ENCODE data around the gene CDH22.

CDH22 gene, protein sequence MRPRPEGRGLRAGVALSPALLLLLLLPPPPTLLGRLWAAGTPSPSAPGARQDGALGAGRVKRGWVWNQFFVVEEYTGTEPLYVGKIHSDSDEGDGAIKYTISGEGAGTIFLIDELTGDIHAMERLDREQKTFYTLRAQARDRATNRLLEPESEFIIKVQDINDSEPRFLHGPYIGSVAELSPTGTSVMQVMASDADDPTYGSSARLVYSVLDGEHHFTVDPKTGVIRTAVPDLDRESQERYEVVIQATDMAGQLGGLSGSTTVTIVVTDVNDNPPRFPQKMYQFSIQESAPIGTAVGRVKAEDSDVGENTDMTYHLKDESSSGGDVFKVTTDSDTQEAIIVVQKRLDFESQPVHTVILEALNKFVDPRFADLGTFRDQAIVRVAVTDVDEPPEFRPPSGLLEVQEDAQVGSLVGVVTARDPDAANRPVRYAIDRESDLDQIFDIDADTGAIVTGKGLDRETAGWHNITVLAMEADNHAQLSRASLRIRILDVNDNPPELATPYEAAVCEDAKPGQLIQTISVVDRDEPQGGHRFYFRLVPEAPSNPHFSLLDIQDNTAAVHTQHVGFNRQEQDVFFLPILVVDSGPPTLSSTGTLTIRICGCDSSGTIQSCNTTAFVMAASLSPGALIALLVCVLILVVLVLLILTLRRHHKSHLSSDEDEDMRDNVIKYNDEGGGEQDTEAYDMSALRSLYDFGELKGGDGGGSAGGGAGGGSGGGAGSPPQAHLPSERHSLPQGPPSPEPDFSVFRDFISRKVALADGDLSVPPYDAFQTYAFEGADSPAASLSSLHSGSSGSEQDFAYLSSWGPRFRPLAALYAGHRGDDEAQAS

DNA sequence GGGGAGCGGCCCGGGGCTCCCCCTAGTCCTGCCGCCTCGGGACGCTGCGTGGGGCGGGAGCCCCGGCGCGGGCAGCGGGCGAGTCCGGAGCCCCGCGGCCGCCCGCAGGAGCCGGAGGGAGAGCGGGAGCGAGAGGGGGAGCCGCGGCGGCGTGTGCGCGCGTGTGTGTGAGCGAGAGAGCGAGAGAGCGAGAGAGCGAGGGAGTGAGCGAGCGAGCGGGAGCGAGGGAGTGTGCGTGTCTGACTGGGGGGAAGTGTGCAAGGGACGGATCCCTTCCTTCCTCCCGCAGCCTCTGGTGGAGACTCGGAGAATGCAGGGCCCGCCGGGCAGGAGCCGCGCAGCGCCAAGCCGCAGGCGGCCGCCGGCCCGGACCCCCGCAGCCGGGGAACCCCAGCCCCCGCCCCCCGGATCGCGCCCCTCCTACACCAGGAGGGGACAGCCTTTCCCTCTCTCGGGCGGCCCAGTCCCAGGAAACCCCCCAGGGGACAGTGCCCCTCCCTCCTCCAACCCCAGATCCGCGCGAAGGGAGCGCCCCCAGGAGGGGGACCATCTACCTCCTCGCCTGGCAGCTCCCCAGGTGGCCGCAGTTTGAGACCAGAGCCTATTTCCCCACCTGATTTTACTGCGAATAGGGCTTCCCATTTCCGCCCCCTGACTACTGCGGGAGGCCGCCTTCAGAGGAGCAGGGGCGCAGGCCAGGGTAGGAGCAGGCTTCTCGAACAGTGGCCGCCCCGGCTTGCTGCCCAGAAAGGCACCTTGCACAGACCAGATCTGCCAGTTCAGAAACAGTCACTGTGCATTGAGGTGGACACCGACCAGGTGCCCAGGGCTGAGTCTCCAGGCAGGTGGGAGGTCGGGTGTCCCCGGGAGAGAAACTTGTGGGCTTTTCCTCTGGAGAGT lies at the start of gene CDH22:
TSS of gene CDH22 (minus strand) at position 241 of the 900 bp plus-strand sequence. CDS start 57,204 bp downstream, outside the sequence.
- peak; percentile 40 to 46 for DNase-seq

DNA sequence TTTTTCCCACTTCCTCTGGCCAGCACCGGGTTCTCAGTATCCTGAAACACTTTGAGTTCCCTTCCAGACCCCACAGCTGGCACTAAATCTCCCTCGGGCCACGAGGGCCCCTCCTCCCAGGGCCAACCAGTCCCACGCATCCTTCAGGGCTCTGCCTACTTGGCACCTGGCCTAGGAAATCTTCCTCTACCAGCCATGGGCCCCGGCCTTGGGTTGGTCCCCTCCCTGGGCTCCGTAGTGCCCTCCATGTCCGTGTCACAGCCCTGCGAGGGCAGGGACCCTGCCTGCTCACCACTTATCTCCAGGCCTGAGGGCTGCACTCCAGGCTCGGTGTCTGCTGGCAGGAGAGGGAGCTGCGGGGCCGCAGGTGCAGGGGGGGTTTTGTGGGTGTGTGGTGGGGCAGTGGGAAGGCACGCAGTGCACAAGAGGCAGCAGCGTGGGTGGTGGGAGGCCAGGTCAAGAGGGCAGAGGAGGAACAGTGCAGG lies 48.8 kb upstream of the CDH22 start:
- no peak for DNase-seq

DNA sequence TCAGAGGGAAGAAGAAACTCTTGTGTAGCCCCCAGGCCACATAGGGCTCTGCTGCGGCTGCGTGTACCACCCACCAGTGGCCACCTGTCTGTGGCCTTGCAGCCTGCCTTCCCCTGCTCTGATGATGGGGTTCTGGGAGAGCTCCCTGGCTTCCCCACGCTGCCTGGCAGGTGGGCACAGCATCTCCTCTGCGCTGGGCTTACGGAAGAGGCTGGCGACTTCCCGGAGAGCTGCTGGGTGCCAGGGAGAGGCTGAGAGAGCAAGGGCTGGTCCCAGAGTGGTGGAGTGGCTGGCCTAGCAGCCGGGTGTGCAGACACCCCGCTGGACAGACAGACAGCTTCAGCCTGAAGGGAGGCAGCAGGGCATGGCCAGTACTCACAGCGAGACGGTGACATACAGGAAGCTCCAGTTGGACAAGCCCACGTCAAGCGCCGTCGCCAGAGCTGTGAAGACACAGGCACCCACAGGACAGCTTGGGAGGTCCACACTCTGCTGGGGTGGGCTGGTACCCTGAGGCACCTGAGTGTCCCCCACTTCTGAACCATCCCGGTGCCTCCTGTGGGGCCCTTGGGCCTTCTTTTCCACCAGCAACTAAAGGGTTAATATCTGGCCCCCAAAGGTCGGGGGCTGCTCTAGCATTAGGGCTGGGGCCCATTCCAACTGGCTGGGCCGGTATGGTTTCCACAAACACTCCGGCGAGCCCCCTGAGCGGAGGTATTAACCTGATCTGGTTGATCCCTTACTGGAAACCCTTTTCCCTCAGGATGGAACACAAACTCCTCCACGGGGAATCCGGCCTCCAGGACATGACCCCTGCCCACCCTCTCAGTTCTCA lies 48.1 kb upstream of the CDH22 start:
- DNase-seq, result no peak

DNA sequence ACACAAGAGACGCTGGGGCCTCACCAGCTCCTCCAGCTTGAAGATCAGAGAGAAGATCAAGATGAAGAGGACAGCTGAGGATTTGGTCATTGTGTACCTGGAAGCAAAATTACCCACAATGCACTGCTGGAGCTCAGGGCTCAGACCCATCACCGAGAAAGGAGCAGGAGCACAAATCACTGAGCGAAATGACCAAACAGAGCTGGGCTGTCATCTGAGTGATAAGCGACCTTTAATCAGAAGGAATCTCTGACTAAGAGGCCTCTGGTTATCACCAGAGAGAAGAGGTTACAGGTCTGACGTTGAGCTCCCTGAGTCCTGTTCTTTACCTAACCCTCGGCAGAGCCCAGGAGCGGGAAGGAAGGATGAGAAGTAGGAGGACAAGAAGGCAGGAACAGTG lies 47.5 kb upstream of the CDH22 start:
- no peak for DNase-seq

DNA sequence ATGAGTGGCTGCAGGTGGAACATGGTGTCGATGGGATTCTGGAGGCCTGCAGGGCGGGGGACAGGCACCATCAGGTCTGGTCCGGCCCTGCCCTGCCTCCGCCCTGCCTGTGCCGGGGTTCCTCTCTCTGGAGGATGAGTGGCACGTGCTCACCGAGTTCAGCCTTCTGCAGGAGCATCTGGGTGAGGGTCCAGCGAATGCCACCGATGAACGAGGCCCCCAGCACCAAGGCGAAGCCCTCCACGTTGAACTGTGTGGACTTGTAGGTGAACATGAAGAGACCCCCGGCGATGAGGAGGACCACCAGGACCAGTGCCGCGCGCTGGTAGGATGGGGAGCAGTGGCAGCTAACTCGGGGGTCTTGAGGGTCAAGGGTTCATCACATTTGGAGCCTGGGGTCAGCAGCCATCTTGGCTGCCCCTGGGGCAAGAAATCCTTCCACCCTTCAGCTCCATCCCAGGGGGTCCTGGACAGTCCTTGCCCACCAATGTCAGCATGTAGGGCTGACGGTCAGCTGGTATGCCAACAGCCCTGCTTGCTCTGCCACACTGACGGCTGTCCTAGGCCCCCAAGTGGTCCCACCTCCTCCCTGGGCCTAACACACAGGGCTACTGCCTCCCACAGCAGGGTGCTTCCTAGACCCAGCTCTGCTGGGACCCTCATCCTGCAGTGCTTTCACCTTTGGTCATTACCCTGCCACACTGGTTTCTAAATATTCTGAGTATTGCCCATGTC lies 46.8 kb upstream of the CDH22 start:
- DNase-seq, result no peak

DNA sequence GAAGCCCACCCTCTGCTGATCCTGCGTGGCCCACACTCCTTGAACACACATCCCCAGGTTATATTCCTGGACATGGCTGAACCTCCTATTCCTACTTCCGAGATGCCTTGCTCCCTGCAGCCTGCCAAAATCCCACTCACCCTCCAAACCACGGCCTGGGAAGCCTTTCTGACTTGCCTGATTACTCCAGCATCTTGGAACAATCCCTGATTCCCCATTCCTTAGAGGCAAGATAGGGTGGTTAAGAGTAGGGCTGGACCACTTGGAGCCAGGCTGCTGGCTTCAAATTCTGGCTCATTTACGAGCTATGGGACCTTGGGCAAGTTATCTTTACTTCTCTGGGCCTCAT lies 45.9 kb upstream of the CDH22 start:
- no peak for DNase-seq

DNA sequence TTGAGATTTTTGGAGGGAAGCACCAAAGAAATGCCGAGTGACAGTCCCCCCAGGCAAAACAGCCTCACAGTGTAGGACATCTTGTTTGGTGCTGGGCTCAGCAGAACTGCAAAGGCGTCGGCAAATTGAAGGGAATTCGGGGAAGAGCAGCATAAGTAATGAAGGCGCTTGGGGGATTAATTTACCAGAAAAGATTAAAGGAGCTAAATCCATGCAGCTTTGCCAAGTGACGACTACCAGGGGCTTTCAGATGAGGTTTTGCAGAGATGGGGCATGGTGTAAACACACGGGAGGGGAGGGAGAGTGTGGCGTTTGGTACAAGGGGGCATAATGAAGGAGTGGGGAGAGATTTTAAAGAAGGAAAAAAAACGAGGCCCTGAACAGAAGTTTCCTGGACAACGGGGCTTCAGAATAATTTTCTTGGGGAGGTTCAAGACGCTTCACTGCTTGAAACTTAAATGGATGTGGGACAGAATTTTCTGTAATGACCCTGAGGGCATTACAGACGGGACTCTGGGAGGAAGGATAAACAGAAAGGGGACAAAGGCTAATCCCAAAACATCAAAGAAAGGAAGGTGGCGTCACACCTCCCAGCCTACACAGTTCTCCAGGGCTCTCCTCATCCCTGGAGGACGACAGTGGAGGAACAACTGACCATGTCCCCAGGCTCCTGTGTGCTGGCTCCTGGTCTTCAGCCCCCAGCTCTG lies 45.4 kb upstream of the CDH22 start:
- no peak for DNase-seq

DNA sequence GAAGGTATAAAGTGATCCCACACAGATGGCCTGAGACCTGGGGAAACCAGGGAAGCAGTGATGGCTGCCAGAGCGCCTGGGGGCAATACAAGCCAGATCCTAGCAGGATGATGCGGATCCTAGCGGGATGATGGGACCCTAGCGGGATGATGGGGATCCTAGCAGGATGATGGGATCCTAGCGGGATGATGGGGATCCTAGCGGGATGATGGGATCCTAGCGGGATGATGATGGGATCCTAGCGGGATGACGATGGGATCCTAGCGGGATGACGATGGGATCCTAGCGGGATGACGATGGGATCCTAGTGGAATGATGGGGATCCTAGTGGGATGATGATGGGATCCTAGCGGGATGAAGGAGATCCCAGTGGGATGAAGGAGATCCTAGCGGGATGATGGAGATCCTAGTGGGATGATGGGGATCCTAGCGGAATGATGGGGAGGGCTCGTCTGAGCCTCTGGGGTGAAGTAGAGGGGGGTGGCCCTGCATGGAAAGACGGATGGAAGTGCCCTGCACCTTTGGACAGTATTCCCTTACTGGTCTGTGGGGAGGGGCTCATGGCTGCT lies 44.2 kb upstream of the CDH22 start:
- no peak for DNase-seq

DNA sequence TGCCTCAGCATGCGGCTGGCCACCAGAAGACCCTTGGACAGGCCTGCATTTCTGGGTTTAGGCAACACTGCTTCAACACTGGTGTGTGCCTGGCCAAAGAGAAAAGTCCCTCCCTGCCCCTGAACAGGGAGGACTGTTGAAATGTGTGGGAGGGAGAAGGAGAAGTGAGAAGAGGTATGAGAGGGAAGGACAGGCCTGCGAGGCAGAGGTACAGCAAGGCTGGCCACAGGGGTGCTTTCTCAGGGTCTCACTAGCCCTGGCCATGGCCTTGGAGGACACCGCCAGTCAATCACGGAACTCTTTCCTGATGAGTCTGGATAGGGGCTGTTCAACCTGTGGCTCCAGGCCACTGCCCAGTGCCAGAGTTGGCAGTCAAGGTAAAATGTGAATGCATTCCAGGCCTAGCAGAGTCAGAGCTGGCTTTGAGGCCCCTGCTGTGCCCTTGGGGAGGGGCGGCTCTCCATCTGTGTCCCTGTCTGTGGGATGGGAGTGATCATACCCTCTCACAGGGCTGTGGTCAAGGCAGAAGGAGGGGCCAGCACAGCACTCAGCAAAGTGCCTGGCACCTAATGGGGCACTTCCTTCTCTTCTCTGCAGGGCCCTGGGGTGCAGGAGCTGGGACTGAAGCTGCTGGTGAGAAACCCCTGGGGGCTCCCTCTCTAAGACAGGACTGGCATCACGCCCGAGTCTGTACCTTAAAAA lies 43.2 kb upstream of the CDH22 start:
- DNase-seq, result no peak

DNA sequence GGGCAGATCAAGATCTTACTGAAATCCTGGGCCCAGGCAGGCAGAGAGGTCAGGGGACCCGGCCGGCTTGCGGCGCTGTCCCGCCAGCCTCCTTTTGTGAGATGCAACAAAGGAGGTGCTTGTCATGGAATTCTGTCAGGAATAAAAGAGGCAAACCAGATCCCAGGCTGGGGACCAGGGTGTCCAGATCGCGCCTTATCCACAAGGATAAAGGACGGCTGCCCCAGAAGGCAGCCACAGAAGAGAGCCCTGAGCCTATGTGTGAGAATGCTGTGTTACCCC lies 42.6 kb upstream of the CDH22 start:
- DNase-seq, result no peak

DNA sequence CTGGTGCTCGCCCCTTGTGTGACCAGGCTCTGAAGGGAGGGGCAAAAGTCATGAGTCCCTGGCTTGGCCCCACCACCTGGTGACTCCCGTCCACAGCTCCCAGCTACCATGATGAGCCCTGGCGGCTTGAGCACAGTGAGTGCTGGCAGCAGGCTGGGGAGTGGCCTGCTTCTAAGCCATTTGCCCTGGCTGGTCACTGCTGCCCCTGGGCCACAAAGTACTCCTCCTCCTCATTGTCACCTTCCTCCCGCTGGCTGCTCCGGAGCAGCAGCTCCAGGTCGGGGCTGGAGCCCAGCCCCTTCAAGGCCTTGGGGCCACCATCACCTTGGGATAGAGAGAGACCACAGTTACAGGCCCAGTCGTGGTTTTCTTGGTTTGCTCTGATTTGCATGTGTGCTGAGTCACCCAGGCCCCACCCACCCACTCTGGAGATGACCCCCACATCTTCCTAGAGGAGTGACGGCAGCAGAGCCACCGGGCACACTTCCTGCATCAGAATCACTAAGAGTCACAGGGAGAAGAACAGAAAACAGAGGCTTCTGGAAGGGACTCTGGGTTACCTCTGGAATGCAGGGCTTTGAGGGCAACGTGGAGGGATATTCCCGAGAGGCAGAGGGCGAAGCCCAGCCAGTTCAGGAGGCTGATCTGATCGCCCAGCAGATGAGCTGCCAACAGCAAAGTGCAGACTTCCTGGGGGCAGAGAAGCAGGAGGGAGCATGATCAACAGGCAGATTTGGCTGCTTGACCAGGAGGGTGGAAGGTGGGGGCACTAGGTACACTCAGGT lies 42.1 kb upstream of the CDH22 start:
- DNase-seq, result peak in 1 of 2 donors; percentile 14

DNA sequence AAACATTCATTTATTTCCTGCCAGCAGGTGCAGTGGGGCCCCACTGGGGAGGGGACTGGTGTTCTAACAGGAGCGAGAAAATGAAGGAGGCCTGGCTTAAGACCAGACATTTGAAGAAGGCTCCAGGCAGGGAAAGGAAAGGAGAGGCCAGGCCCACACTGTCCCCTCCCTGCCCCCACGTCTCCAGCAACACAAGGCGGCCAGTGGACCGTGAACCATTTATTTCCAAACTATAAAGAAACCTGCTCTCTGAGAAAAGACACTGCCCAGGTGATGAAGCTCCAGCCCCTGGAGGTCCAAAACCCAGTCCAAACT lies 41.4 kb upstream of the CDH22 start:
- DNase-seq, result no peak

DNA sequence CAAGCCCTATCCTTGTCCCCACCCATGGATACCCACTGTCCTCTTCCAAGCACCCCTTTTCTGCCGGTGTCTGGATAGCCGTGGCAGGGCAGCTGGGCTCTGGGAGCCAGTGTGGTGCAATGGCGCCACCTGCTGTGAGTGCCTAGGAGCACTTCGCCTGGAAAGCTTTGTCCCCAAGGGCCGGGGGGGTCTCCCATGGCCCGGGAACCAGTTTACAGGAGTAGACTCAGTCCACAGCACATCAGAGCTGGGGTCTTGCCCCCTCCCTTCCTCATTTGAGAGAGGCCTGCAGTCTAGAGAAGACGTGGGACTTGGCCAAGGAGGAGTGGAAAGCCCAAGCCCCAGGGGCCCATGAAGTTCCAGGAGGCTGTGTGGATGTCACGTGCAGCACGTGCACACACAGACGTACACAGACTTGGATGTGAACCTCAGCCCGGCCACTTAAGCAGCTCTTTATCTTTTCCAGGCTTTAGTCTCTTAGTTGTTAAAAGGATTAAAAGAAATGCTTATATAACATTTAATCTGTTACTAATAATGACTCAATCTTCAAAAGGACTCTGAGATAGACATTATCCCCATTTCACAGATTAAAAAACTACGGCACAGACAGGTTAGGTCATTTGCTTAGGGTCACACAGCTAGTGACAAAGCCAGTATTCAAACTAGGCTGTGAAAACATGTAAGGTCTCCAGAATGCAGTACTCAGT lies 40.9 kb upstream of the CDH22 start:
- peak; percentile 57 to 64 for DNase-seq

DNA sequence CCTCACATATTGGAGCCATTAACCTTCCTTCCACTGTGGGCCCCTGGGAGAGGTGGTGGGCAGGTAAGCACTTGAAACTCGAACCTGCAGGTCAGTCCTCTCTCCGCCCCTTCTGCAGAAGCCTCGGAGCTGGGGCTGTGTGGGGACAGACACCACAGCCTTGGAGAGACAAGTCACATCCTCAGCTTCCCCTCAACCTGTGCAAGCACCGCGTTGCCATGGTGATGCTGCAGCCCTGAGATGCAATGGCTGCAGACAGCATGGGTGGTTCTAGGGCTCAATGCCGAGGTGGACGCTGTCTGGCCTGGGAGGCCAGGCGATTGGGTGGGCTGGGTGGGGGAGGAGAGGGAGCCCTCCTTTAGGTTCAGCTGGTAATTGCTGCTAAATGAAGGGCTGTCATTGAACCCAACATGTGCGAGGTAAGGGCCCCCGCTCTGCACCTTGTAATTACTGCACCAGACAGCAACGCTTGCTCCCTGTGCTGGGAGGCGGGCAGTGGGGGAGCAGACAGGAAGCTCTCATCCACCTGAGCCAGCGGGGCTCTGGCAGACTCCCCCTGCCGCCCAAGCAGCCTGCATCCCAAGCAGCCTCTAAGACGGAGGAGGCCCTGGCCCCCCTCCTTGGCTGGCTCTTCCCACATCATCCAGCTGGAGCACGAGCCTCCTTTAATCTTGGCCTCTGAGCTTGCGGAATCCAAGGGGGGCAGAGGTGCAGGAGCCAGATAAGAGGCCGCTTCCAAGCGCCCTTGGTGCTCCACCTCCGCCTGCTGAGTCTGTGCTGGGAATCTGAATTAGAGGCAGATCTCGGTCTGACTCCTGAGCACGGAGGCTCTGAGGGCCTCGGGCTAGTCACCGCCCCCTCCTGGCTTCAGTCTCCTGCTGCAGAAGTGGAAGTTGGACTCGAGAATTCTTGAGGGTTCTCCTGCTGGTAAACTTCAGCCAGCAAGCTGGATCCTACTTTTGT lies 39.8 kb upstream of the CDH22 start:
- DNase-seq, result no peak

DNA sequence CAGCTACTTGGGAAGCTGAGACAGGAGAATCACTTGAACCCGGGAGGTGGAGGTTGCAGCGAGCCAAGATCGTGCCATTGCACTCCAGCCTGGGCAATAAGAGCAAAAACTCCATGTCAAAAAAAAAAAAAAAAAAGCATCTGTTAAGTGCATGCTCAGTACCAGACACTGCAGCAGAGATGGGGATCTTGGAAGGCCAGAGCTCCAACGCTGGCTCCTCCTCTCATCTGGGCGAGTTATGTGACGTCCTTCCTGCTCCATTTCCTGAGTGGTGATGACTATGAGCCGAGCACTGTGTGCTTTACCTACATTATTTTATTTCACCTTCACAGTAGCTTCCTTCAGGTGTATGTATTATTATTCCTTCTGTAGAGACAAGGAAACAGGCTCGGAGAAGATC lies 38.5 kb upstream of the CDH22 start:
- DNase-seq, result no peak

DNA sequence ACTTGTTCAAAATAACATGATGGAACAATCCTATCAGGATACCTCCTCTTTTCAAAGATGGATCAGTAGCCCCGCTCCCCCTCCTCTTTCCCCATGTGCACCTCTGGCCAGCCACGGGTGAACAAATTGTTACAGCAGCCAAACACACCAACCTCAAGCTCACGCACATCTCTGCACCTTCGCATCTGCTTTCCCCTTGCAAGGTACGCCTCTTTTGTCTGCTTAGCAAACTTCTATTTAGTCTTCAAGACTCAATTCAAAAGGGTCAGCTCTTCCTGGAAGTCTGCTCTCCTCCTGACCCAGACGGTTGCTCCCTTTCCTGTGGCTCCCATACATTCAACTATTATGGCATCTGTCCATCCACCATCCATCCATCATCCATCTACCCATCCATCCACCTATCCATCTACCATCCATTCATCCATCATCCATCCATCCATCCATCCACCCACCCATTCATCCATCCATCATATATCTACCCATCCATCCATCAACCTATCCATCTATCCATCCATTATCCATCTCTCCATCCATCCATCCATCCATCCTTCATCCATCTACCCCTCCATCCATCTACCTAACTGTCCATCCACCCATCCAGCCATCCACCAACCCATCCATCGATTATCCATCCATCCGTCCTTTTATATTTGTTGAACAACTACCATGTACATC lies 36.3 kb upstream of the CDH22 start:
- no peak for DNase-seq

DNA sequence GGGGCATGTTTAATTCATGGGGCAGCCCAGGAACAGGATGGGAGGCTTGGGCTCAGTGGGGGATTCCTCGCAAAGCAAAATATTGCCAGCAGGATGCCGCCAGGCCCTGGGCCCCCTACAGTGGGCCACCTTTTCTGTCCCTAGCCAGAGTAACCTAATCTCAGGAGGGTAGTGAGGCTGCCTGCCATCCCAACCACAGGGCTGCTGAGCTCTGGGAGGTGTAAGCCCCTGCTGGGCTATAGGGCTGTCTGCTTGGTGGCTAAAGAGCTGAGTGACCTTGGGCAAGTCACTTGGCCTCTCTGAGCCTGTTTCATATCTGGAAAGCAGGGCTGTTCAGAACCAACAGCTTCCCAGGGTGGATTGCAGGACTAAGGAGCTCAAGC lies 35.7 kb upstream of the CDH22 start:
- DNase-seq, result no peak
